Cardiac muscle cell (in vitro differentiated cells and primary cell): Measurements from ENCODE around the gene CPEB1. TPM values are rescaled to one million over a fixed set of nuclear protein-coding genes. Genes with fewer than 3 reads are reported as not detected.

Experiments
- DNase-seq, 2 donors: peaks; one replicate each; pipeline versions ENCODE4 v3.0.0 to v3.0.0-alpha.2; 2010 to 2017; ENCODE audit warnings: low read depth in 1 of 2, low spot score in 1 of 2
- H3K27ac ChIP-seq: fragments of 200-600 bp; sonication (generic); 2 replicates; pipeline ENCODE4 v1.5.1; 2016
- H3K27me3 ChIP-seq: fragments of 200-600 bp; sonication (generic); 2 replicates; pipeline ENCODE4 v1.6.0; 2016; ENCODE audit warnings: control low read depth
- H3K36me3 ChIP-seq: fragments of 200-600 bp; sonication (generic); 2 replicates; pipeline ENCODE4 v1.5.1; 2016; ENCODE audit warnings: control low read depth
- H3K4me1 ChIP-seq: fragments of 200-600 bp; sonication (generic); 2 replicates; pipeline ENCODE4 v1.8.1; 2017; ENCODE audit warnings: low read depth, mild to moderate bottlenecking, mixed run types
- H3K4me3 ChIP-seq: fragments of 200-600 bp; sonication (generic); 2 replicates; pipeline ENCODE4 v1.5.1; 2016; ENCODE audit warnings: mild to moderate bottlenecking
- H3K9me3 ChIP-seq: fragments of 200-600 bp; sonication (generic); 2 replicates; pipeline ENCODE4 v1.5.1; 2017; ENCODE audit warnings: low read depth, mild to moderate bottlenecking, control low read depth
- CTCF ChIP-seq: IDR thresholded peaks from 2 replicates; pipeline ENCODE4 v1.5.1; 2012; ENCODE audit warnings: low read depth, mild to moderate bottlenecking, low read length
- polyA plus RNA-seq: library from polyadenylated mRNA; unstranded; fragments of >200 nt; fragmentation: Nextera tagmentation; extraction: Ambion mirVana; gene quantifications from 2 replicates; pipeline ENCODE4 v1.2.1, GENCODE V29; 2016
- total RNA-seq: library from RNA; depleted of rRNA; stranded (reverse); fragments of >200 nt; gene quantifications from 2 replicates; pipeline ENCODE4 v1.2.3, GENCODE V29; 2016

Gene CPEB1
- total and polyA plus RNA-seq, 2 experiments from 2014 or later = 1.9 to 2.3 TPM

- Histone ChIP-seq H3K27ac (no peak overlapping the region), H3K27me3 (peaks cover 91% of the 10 kb centered on the region), H3K4me1 (peaks cover 6% of the 10 kb centered on the region), H3K36me3 (no peaks in the 10 kb centered on the region), H3K9me3 (no peaks in the 10 kb centered on the region), H3K4me3 (no peak overlapping the region)
- DNase-seq = peak in 1 of 2 donors; percentile 15
- TF ChIP-seq CTCF = no peak
These were observed 3.2 kb downstream of the CPEB1 start for GRCh38 chr15:82643992-82644391.

GRCh38 chr15:82642656-82643055 lies 4.5 kb downstream of the CPEB1 start:
- H3K36me3 ChIP-seq = no peaks in the 10 kb centered on the region
- no peaks in the 10 kb centered on the region for H3K9me3 ChIP-seq
- DNase-seq = no peak
- H3K4me3 ChIP-seq = no peak overlapping the region
- no peak for TF ChIP-seq CTCF
- no peak overlapping the region for H3K27ac ChIP-seq
- no peaks in the 10 kb centered on the region for H3K4me1 ChIP-seq
- H3K27me3 ChIP-seq = peaks cover 86% of the 10 kb centered on the region

- Histone ChIP-seq H3K4me3 (no peak overlapping the region), H3K27ac (no peak overlapping the region), H3K27me3 (peaks cover 86% of the 10 kb centered on the region), H3K4me1 (no peaks in the 10 kb centered on the region), H3K9me3 (no peaks in the 10 kb centered on the region), H3K36me3 (no peaks in the 10 kb centered on the region)
- TF ChIP-seq CTCF = no peak
- no peak for DNase-seq
These were observed 5.9 kb downstream of the CPEB1 start for GRCh38 chr15:82641129-82641798.

GRCh38 chr15:82640672-82641071 lies 6.5 kb downstream of the CPEB1 start:
- peaks cover 86% of the 10 kb centered on the region for H3K27me3 ChIP-seq
- H3K9me3 ChIP-seq = no peaks in the 10 kb centered on the region
- H3K4me3 ChIP-seq = no peak overlapping the region
- no peaks in the 10 kb centered on the region for H3K4me1 ChIP-seq
- H3K36me3 ChIP-seq = no peaks in the 10 kb centered on the region
- no peak for TF ChIP-seq CTCF
- no peak for DNase-seq
- H3K27ac ChIP-seq = no peak overlapping the region

GRCh38 chr15:82635798-82636197 lies 11.4 kb downstream of the CPEB1 start:
- H3K27ac ChIP-seq = no peak overlapping the region
- H3K27me3 ChIP-seq = peaks cover 61% of the 10 kb centered on the region
- H3K4me1 ChIP-seq = no peaks in the 10 kb centered on the region
- TF ChIP-seq CTCF = no peak
- no peak for DNase-seq
- H3K36me3 ChIP-seq = no peaks in the 10 kb centered on the region
- no peak overlapping the region for H3K4me3 ChIP-seq
- no peaks in the 10 kb centered on the region for H3K9me3 ChIP-seq
